HepG2 (cell line): ENCODE data around the gene KCNK7. TPM values are rescaled to one million over a fixed set of nuclear protein-coding genes. Genes with fewer than 3 reads are reported as not detected.
A peak's percentile ranks its signal among the peaks of the same experiment; 100 is the strongest.

ENCODE experiments used
- ATAC-seq: fragments of 200-7000 bp; cut with Tn5 transposase; 3 replicates; pipeline ENCODE4 v1.9.1; 2020; ENCODE audit warnings: mild to moderate bottlenecking, moderate library complexity
- BruUV-seq: library from RNA; stranded (reverse); fragments of 400-500 nt; replicated peaks from 2 replicates; lab custom pipeline; 2021; lab: Mats Ljungman, UMichigan
- CTCF ChIA-PET: fragments of 300-600 bp; formaldehyde crosslinking; extraction: SDS; loops from one replicate; lab custom pipeline; 2021; ENCODE audit warnings: low total read pairs, inconsistent platforms, low intra/inter-chr PET ratio; lab: Yijun Ruan, JAX
- POLR2A ChIA-PET: fragments of 350-600 bp; sonication (Branson Sonifier 250); formaldehyde crosslinking; loops from one replicate; lab custom pipeline; 2020; ENCODE audit warnings: antibody characterized with exemption, inconsistent platforms; lab: Yijun Ruan, JAX
- DNase-seq: peaks from one replicate; pipeline ENCODE4 v3.0.0-alpha.2; 2015; ENCODE audit warnings: low spot score
- FAIRE-seq: peaks from 3 replicates; lab custom pipeline; 2011; peaks lifted over from hg19 to GRCh38; lab: Jason Lieb, UNC
- H2AFZ ChIP-seq: one replicate; pipeline ENCODE4 v1.6.1; 2011; ENCODE audit warnings: low read length, inconsistent platforms
- H3K27ac ChIP-seq: fragments of 300-600 bp; 3 replicates; pipeline ENCODE4 v1.8.0; 2011; ENCODE audit warnings: mixed run types, mild to moderate bottlenecking, mixed read lengths, low read length, inconsistent platforms; ENCODE audit not compliant: insufficient read depth; ENCODE audit errors: extremely low read length
- H3K27me3 ChIP-seq, 2 experiments: fragments of 200-600 bp in 1 of 2; 2 replicates in 1 of 2; 3 replicates in 1 of 2; pipeline versions ENCODE4 v1.6.0 to v1.8.0; 2011; ENCODE audit warnings: low read length in 2 of 2, mild to moderate bottlenecking in 2 of 2, moderate library complexity in 2 of 2, inconsistent platforms in 1 of 2; ENCODE audit not compliant: insufficient read depth in 2 of 2, control insufficient read depth in 1 of 2
- H3K36me3 ChIP-seq, 2 experiments: fragments of 200-600 bp in 1 of 2; replicated peaks in 1 of 2; 2 replicates in 1 of 2; 3 replicates in 1 of 2; pipeline versions ENCODE4 v1.5.1 to v1.8.0; 2011; ENCODE audit warnings: low read length in 2 of 2, inconsistent platforms in 1 of 2; ENCODE audit not compliant: insufficient read depth in 2 of 2, control insufficient read depth in 1 of 2
- H3K4me1 ChIP-seq: 2 replicates; pipeline ENCODE4 v1.5.1; 2012; ENCODE audit warnings: low read length, inconsistent platforms; ENCODE audit not compliant: insufficient read depth
- H3K4me2 ChIP-seq: 2 replicates; pipeline ENCODE4 v1.6.0; 2011; ENCODE audit warnings: low read depth, low read length, inconsistent platforms
- H3K4me3 ChIP-seq, 3 experiments: fragments of 200-600 bp in 1 of 3; sonication (generic), shearing (Covaris generic) in 1 of 3; replicated peaks in 1 of 3; 2 replicates each; pipeline ENCODE4 v1.5.1; 2011 to 2016; ENCODE audit warnings: low read length in 3 of 3, inconsistent platforms in 2 of 3, low read depth in 2 of 3, mild to moderate bottlenecking in 2 of 3, control low read depth in 1 of 3, mixed read lengths in 1 of 3; ENCODE audit not compliant: insufficient read depth in 1 of 3
- H3K79me2 ChIP-seq: one replicate; pipeline ENCODE4 v1.6.1; 2011; ENCODE audit warnings: low read length, inconsistent platforms; ENCODE audit not compliant: insufficient read depth
- H3K9ac ChIP-seq: 2 replicates; pipeline ENCODE4 v1.6.0; 2011; ENCODE audit warnings: mild to moderate bottlenecking, low read depth, low read length, inconsistent platforms; ENCODE audit not compliant: insufficient read depth
- H3K9me3 ChIP-seq: 2 replicates; pipeline ENCODE4 v1.5.1; 2012; ENCODE audit warnings: mild to moderate bottlenecking, low read length
- H4K20me1 ChIP-seq: 2 replicates; pipeline ENCODE4 v1.6.0; 2011; ENCODE audit warnings: inconsistent platforms, mild to moderate bottlenecking, low read length, moderate library complexity; ENCODE audit not compliant: insufficient read depth
- AGO2 ChIP-seq: fragments of 200-400 bp; formaldehyde crosslinking; optimal IDR thresholded peaks from 2 replicates; pipeline ENCODE3; 2017; ENCODE audit warnings: mild to moderate bottlenecking, low read depth, low read length, moderate library complexity
- ARNT ChIP-seq: fragments of 450-650 bp; IDR thresholded peaks from 2 replicates; pipeline ENCODE4 v1.6.1; 2017
- CHCHD3 ChIP-seq: sonication (generic); formaldehyde crosslinking; IDR thresholded peaks from 2 replicates; pipeline ENCODE4 v1.8.0; 2022; ENCODE audit warnings: mild to moderate bottlenecking, missing genetic modification reagents, moderate library complexity
- MIXL1 ChIP-seq: IDR thresholded peaks from 2 replicates; pipeline ENCODE4 v1.6.1; 2016
- PAX8 ChIP-seq: sonication (generic); formaldehyde crosslinking; IDR thresholded peaks from 2 replicates; pipeline ENCODE4 v1.8.0; 2022; ENCODE audit warnings: mild to moderate bottlenecking, missing genetic modification reagents, borderline replicate concordance
- POLR2A ChIP-seq, 2 experiments: IDR thresholded peaks; 2 replicates each; pipeline ENCODE4 v1.6.1; 2011; ENCODE audit warnings: low read depth in 2 of 2, low read length in 2 of 2, mild to moderate bottlenecking in 1 of 2, moderate library complexity in 1 of 2; ENCODE audit not compliant: insufficient read depth in 1 of 2
- RARG ChIP-seq: sonication (generic); formaldehyde crosslinking; IDR thresholded peaks from 2 replicates; pipeline ENCODE4 v1.4.0; 2020; ENCODE audit warnings: low read depth, mild to moderate bottlenecking, missing genetic modification reagents
- RBM22 ChIP-seq: fragments of 200-400 bp; formaldehyde crosslinking; optimal IDR thresholded peaks from 2 replicates; pipeline ENCODE3; 2017; ENCODE audit warnings: mild to moderate bottlenecking, low read length, moderate library complexity
- TEAD2 ChIP-seq: sonication (generic); formaldehyde crosslinking; IDR thresholded peaks from 2 replicates; pipeline ENCODE4 v1.9.0; 2021; ENCODE audit warnings: missing genetic modification reagents
- UBTF ChIP-seq: sonication (generic); formaldehyde crosslinking; IDR thresholded peaks from 2 replicates; pipeline ENCODE4 v1.4.0; 2020; ENCODE audit warnings: mild to moderate bottlenecking, missing genetic modification reagents
- ZNF549 ChIP-seq: sonication (generic); formaldehyde crosslinking; IDR thresholded peaks from 2 replicates; pipeline ENCODE4 v1.5.0; 2020; ENCODE audit warnings: missing genetic modification reagents
- ZNF841 ChIP-seq: sonication (generic); formaldehyde crosslinking; IDR thresholded peaks from 2 replicates; pipeline ENCODE4 v1.8.1; 2023; ENCODE audit warnings: missing genetic modification reagents, borderline replicate concordance
- WGBS: methylation state at CpG from one replicate; pipeline ENCODE4 v1.1.6; 2017; ENCODE audit warnings: low lambda C conversion rate; 5-methylcytosine and 5-hydroxymethylcytosine counted together
- in situ Hi-C: cut with HindIII; loops from 2 replicates; pipeline ENCODE4 v1.10.0; 2017; ENCODE audit warnings: low pct_unique_long_range_greater_than_20kb; ENCODE audit not compliant: extremely low pct_ligation_motif_present
- intact Hi-C: fragments of 100-400 bp; cut with micrococcal nuclease; formaldehyde crosslinking; loops from one replicate; pipeline ENCODE4 v1.10.0; 2022; ENCODE audit not compliant: unreplicated experiment
- polyA plus RNA-seq, 8 experiments: library from polyadenylated mRNA; depleted of rRNA in 3 of 8; stranded (reverse) in 7 of 8; unstranded in 1 of 8; fragments of >200 nt; fragmentation: Illumina TruSeq in 4 of 8; extraction: Trizol in 4 of 8; gene quantifications; 2 replicates each; pipeline versions ENCODE4 v1.2.1 to v1.2.3, GENCODE V29; 2011 to 2016; ENCODE audit warnings: low read depth in 4 of 8, missing spikeins in 1 of 8, mixed read lengths in 1 of 8; ENCODE audit not compliant: insufficient read depth in 1 of 8
- total RNA-seq, 5 experiments: library from RNA; depleted of rRNA; stranded (reverse); fragments of >200 nt; fragmentation: Illumina TruSeq; extraction: Trizol; gene quantifications; 2 replicates each; pipeline ENCODE4 v1.2.3, GENCODE V29; 2016; ENCODE audit warnings: low read depth in 1 of 5
- TF ChIP-seq, protein P1 (sequence below): sonication (generic); formaldehyde crosslinking; IDR thresholded peaks from 2 replicates; pipeline ENCODE4 v1.5.1; 2020; ENCODE audit warnings: missing genetic modification reagents, mild to moderate bottlenecking, borderline replicate concordance

Gene KCNK7
- total and polyA plus RNA-seq, 2 of the 13 experiments (the other 11 are each of a cell fraction or from before 2014, with no cell fraction given), result 0.11 TPM; not detected in 1

DNA sequence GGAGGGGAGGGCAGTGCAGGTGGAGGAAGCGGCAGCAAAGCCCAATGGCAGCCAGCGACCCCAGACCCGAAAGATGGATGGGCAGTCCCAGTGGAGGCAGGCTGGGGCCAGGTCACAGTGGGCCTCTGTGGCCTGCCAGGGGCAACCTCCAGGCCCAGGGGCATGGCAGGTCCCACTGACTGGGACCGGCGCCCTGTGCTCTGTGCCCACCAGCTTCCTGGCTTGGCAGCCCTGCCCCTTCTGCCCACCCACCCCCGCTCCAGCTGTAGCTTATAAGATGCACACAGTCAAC lies 4.3 kb upstream of the KCNK7 start (continued):
- TF ChIP-seq RARG (CRISPR knock-in tag), result no peak
- TF ChIP-seq TEAD2 (CRISPR knock-in tag), result no peak
- TF ChIP-seq ZNF841, result no peak
- TF ChIP-seq AGO2, result peak; percentile 11
- no peak for TF ChIP-seq PAX8
- TF ChIP-seq MIXL1 (CRISPR knock-in tag), result no peak
- TF ChIP-seq CHCHD3 (CRISPR knock-in tag), result no peak
- TF ChIP-seq, protein P1, sequence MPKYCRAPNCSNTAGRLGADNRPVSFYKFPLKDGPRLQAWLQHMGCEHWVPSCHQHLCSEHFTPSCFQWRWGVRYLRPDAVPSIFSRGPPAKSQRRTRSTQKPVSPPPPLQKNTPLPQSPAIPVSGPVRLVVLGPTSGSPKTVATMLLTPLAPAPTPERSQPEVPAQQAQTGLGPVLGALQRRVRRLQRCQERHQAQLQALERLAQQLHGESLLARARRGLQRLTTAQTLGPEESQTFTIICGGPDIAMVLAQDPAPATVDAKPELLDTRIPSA (CRISPR knock-in tag), result no peak
- no peak for TF ChIP-seq ARNT

DNA sequence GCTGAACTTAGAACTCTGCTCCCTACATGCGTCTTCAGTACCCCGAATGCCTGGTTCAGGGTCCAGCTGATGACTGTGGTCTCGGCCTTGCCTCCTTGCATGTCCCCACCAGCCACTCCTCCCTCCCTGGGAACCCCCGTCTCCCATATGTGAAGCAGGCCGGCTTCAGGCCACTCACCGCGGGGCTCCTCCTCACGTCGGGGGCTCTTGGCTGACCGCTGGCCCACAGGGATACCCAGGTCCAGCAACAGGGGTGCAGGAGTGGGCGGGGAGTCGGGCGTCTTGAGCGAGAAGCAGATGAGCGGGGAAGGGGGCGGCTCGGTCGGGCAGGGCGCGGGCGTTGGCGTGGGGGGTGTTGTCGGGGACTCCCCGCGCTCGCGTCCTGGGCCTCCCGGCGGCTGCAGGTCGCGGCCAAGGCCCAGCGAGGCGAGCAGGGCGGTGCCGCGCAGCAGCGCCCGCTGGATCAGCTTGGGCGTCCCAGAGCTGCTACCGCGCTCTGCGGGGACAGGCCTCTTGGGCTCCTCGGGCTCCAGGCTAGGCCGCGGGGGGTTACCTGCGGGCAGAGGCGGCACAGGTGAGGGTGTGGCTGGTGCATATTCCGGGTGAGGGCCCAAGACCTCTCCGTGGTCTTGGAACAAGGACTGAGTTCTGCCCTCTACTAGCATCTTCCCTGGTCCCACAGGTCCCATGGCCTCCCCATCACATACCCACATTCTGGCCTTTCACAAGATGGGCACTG lies 3.8 kb upstream of the KCNK7 start:
- TF ChIP-seq AGO2 (peak; percentile 97), RBM22 (peak; percentile 52), UBTF (no peak), POLR2A (IDR thresholded peaks at IDR 0.05; ENCODE audit: insufficient read depth in 1 of 2, low read depth in 2 of 2, low read length in 2 of 2) (peak in 1 of 2 experiments; percentile 54; a peak in 1 of 4 replicates), ZNF549 (CRISPR knock-in tag) (no peak)
- TF ChIP-seq, all 625 proteins: peak for 3
- ChIA-PET CTCF (no interaction called here), POLR2A (interaction anchor here (1.0 to 6.0 kb wide), 2 partner anchors 11 to 14 kb away, joined by 3 to 47 read pairs; partner anchors contain the start of genes MAP3K11 and PCNX3)
- intact Hi-C loops, result no loop called here
- no peaks in the 10 kb centered on the region for H3K4me1 ChIP-seq
- H4K20me1 ChIP-seq, result 0 out of 2 replicates have a peak, but pooled peaks cover 3% of the 10 kb centered on the region
- no peaks in the 10 kb centered on the region for H3K9me3 ChIP-seq
- H3K4me2 ChIP-seq, result no peak overlapping the region
- no peak overlapping the region for H3K9ac ChIP-seq
- no peak overlapping the region for H3K27ac ChIP-seq
- H3K4me3 ChIP-seq, result no peak overlapping the region
- 97% methylated on average over 28 of the region's 49 CpGs for WGBS
- DNase-seq (no peak), FAIRE-seq (no peak), ATAC-seq (no peak)
- H3K27me3 ChIP-seq, result no peaks in the 10 kb centered on the region
- H2AFZ ChIP-seq, result no peak overlapping the region
- BruUV-seq, result no TSS peak
- H3K79me2 ChIP-seq, result no peaks in the 10 kb centered on the region
- in situ Hi-C loops, result no loop called here
- peaks cover 14 to 31% of the 10 kb centered on the region in 2 experiments for H3K36me3 ChIP-seq
